Thyroid gland (tissue), 4 donors: ENCODE measurements around the gene WDR87.

Experiments used
- CTCF ChIP-seq, 6 experiments: fragments of 200-600 bp in 3 of 6; fragments of 450-650 bp in 3 of 6; sonication (generic) in 3 of 6; IDR thresholded peaks; one replicate each; pipeline ENCODE4 v1.5.1; 2016 to 2019; ENCODE audit warnings: antibody characterized with exemption in 6 of 6, mild to moderate bottlenecking in 2 of 6, inconsistent platforms in 1 of 6, moderate library complexity in 1 of 6
- POLR2A ChIP-seq, 2 donors: fragments of 450-650 bp; IDR thresholded peaks; one replicate each; pipeline ENCODE4 v1.6.1; 2017; ENCODE audit warnings: antibody characterized with exemption in 2 of 2, mild to moderate bottlenecking in 2 of 2, moderate library complexity in 1 of 2

DNA sequence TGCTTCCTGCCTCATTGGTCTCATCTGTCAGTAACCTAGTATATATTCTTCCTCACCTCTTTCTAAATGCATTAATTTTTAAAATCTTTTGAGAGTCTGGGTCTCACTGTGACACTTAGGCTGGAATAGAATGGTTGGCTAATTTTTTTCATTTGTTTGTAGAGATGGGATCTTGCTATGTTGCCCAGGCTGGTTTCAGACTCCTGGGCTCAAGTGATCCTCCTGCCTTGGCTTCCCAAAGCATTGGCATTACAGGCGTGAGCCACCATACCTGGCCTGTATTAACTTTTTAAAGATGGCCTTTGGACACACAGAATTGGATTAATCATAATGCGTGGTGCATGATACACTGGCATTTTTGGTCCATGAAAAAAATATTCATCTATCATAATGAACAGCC, 30.5 kb upstream of the WDR87 start:
- TF ChIP-seq CTCF (IDR thresholded peaks at IDR 0.05) = no peak
- TF ChIP-seq POLR2A (IDR thresholded peaks at IDR 0.05) = no peak
